HG02588 (cell line): ENCODE results near the gene ACTL7B.
"Not testable (repeated sequence)": the region's sequence is repeated elsewhere in the genome, so short reads cannot be mapped to it uniquely, and the experiment has no call there.

Source experiments
- ATAC-seq: cut with Tn5 transposase; IDR thresholded peaks from one replicate; pipeline ENCODE4 v1.9.1; 2021; ENCODE audit warnings: mild to moderate bottlenecking, moderate library complexity; ENCODE audit not compliant: unreplicated experiment

ACTL7B gene

DNA sequence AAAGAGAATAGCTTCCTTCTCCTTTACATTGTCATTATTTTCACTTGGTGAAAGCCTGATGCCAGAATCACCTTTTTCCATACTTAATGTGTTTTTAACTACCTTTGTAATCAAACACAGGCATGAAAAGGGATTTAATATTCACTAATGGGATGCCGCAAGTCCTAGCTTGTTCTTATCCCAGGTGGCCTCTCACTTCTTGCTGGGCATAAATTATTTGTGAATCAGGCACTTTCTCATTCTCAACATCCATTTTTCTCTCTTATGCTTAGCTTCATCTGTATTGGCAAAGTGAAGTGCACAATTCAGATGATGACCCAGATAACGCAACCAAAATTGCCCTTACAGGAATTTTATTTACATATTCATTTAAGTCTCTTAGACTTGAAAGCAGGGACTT lies 10.9 kb downstream of the ACTL7B start:
- ATAC-seq, result no peak

DNA sequence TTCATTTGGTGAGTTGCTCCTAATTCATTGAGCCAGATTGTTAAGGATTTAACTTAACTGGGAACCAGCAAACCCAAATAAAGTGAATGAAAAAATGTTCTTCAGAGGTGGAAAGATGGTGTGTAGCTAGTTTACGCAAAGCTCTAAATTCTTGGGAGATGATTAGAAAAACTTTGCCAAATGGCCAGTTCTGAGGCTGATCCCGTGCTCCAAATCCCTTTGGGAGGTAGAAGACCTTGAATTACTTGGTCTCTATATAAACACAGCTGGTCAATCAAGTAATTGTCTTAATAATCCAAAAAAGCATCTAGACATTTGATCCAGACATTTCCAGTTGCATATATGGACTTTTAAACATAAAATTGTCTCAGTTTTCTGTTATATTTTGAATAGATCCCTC lies 11.4 kb downstream of the ACTL7B start:
- ATAC-seq, result no peak

DNA sequence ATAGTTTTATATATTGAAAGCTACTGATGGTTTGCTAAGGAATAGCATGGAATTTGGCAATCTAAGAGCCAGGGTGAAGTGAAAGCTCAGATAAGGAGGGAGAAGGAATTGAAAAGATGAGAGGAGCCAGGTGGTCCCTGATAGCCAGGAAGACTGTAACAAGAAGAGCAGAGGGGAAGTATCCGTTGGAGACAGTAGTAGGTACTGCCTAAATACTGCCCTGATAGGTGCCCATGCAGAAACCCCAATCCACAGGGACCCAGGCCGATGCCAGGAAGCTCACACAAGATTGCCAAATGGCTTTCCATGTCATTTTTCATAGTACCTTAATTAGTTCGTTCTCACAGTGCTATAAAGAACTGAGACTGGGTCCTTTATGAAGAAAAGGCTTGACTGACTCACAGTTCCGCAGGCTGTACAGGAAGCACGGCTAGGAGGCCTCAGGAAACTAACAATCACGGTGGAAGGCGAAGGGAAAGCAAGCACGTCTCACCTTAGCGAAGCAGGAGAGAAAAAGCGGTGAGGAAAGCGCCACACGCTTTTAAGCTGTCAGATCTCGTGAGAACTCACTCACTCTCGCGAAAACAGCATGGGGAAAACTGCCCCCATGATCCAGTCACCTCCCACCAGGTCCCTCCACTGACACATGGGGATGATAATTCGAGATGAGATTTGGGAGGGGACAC lies 13.0 kb downstream of the ACTL7B start:
- no peak for ATAC-seq

DNA sequence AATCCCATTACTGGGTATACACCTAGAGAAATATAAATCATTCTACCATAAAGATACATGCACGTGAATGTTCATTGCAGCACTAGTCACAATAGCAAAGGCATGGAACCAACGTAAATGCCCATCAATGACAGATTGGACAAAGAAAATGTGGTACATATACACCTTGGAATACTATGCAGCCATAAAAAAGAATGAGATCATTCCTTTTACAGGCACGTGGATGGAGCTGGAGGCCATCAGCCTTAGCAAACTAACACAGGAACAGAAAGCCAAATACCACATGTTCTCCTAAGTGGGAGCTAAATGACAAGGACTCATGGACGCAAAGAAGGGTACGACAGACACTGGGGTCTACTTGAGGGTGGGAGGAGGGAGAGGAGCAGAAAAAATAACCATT lies 16.2 kb downstream of the ACTL7B start:
- not testable (repeated sequence) for ATAC-seq

DNA sequence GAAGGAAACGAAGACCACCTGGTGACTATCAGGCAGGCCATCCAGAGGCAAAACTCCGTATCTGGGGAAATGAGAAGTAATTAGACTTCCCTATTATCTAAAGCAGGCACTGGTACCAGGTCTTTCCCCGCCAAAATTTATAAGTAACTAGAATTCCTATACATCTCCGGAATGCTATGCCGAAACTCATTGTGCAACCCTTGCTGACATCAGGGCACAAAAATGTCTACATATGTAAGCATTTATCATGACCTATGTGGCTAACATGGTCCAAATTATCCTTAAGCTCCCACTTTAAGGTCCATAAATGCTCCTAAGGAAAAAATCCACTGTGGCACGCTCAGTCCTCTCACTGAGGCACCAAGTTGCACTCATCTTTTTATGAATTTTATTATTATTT lies 17.8 kb downstream of the ACTL7B start:
- no peak for ATAC-seq

DNA sequence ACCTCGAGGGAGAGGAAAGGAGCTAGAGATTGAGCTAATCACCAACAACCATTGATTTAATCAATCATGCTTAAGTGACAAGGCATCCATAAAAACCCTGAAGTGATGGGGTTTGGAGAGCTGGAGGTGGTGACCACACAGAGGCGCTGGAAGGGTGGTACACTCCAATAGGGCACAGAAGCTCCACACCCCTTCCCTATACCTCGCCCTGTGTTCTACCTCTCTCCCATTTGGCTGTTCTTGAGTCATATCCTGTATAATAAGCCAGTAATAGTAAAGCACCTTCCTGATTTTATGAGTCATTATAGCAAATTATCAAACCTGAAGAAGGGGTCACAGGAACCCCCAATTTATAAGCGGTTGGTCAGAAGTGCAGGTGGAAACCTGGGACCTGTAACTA lies 18.3 kb downstream of the ACTL7B start:
- ATAC-seq, result no peak

DNA sequence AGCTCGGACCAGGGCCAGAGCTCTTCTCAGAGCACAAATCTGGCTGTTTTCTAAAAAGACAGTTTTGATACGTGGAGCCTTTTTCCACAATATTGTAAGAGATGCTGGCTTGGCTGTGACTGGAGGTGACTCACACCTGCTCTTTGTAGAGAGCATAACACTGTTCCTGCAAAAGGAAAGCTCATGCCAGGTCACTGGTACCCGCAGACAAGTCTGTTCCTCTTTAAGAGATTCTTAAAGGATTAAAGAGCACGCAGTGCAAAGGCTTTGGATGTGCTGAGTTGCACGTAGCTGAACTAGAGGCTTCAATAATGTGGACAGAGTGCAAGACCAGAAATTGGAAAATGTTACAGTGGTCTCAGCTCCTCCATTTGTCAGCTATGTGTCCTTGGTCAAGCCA lies 19.0 kb downstream of the ACTL7B start:
- no peak for ATAC-seq

DNA sequence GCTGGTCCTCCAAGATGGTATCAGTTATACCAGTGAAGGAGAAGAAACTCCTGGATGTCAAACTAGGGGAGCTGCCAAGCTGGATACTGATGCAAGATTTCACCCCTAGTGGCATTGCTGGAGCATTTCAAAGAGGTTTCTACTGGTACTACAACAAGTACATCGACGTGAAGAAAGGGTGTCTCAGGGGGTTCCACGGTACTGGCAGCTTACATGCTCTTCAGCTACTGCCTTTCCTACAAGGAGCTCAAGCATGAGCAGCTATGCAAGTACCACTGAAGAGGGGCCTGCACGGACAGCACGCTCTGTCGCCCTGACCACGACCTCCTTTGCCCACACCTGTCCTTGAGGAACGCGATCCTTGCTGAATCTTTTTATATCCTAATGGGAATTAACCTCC lies 19.5 kb downstream of the ACTL7B start:
- no peak for ATAC-seq

DNA sequence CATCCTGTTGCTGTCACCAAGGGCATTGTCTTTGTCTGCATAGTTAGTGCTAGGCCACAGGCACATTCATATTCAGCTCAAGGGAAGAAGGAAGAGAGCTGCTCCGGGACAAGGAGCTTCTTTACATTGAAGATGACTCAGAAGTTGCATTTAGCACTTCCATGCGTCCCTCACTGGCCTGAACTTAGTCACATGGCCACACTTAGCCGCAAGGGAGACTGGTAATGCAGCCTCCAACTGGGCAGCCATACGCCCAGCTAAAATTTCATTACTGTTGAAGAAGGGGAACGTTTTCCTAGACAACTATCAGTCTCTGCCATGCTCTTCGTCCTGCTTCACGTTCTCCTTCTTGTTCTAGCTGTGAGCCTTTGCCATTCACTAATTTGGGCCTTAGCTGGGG lies 20.0 kb downstream of the ACTL7B start:
- no peak for ATAC-seq

DNA sequence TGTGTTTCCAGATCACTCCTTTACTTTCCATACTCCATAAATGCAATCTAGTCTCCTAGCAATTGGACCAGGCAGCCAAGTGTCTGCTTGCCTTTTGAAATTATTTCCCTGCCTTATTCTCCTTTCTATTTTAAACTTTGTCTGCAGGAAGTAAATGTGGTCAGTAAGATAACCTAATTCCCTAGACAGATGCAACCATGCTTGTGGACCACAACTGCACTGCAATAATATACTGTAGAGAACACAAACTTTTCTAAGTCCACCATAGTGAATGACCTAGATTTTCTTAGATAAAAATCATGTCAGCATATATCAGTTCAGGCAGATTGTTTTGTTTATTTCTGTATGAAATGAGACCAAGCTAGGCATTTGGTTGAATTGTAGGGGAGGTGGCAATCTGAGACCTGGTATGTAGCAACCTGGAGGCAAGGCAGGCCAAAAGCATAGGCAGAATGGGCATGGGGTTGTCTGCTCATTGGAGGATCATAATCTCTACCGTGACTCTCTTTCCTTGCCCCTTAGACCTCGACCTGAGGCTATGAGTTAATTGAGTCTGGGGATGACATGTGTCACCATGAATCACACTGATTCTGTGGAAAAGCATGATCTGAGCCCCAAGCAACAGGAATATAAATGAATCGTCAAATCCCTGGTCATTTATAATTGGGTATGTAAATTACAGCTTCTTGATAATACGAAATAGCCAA lies 20.7 kb downstream of the ACTL7B start:
- no peak for ATAC-seq

DNA sequence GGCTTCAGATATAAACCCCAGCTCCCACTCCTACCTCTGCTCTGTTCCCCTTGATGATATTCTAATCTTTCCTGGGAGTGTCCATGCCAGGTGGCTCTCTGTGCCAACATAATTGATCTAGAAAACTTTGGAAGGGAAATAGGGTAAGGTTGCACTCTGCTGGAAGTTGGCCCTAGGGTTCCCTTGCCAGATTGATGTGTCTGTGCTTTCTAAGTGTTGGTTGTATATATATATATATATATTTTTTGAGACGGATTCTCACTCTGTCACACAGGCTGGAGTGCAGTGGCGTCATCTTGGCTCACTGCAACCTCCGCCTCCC lies 23.6 kb downstream of the ACTL7B start:
- no peak for ATAC-seq

DNA sequence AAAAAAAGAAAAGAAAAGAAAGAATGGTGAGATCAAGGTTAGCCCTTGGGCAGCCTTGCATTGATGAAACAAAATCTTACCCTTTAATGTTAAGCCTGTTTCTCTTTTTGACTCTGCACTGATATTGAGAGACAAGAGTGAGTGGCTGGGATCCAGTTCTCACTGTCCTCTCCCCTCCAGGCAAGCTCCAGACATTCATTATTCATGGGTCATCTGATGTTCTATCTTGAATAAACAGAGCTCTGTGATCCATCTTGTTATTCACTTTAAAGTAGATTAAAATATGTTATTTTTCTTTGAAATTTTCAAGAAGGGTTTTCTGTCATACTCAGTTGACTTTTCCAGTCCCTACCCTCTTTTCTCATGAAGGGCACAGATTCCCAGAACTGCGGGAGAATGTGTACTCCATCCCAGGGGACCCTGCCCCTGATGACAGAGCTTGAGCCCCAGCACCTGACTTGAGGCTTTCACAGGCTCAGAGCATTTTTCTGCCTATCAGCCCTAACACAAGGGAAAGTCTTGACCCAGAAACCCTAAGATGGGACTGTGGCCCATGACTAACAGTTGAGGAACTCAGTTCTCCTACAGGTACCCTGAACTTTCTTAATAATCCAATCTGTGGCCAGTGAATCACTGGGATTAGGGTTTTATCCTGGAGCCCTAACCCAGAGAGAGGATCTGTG lies 24.1 kb downstream of the ACTL7B start:
- no peak for ATAC-seq

DNA sequence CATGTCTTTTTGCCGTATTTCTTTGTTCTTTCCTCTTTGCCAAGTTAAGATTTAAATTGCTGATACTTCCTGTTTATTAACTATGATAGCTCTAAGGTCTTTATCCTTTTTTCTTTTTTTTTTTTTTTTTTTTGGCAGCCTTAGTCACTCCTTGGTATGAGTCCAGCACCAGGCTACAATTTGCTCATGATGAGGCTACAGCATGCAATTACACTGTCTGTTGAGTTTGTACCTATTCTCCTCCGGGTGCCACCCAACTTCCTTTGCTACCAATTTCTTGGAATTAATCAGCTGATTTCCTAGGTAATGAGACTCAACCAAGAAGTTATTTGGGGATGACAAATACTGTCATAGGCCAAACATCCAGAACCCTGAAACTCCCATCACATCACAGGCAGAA lies 25.5 kb downstream of the ACTL7B start:
- ATAC-seq, result no peak

DNA sequence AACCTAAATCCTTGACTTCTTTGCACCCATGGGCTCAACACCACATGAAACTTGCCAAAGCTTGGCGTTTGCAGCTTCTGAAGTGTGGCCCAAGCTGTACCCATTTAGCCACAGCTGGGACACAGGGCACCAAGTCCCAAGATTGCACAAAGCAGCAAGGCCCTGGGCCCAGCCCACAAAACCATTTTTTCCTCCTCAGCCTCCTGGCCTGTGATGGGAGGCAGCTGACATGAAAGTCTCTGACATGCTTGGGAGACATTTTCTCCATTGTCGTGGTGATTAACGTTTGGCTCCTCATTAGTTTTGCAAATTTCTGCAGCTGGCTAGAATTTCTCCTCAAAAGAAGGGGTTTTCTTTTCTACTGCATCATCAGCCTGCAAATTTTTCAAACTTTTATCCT lies 32.0 kb downstream of the ACTL7B start:
- ATAC-seq, result no peak

DNA sequence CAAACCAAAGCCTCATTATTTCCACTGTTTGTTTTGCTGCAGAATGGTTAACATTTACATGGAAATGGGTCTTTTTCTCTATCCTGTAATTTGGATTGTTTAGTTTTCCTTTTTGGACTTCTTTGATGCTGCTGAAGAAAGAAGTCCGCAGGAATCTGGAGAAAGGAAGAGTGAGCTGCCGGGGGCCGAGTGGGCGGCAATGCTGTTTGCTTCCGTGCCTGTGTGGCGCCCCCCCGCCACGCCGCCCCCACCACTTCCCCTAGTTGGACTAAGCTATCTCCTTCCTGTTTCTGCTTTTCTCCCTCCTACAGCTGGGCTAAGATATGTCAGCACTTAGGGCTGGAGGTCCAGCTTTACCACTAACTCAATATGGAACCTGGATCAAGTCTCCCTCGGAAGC lies 39.7 kb downstream of the ACTL7B start:
- ATAC-seq, result no peak

DNA sequence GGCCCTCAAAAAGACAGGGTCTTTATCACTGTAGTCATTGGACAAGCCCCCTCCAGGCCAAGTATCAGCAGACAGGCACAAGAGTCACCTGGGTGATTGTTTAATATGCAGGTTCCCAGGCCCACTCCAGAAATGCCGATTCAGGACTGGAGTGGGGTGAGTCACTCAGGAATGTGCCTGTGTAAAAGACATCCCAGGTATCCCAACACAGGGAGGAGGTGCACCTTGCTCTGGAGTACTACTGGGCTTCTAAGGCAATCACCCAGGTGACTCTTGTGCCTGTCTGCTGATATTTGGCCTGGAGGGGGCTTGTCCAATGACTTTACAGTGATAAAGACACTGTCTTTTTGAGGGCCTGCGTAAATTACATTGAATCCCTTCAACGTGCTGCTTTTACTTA lies 40.6 kb downstream of the ACTL7B start:
- ATAC-seq, result no peak

DNA sequence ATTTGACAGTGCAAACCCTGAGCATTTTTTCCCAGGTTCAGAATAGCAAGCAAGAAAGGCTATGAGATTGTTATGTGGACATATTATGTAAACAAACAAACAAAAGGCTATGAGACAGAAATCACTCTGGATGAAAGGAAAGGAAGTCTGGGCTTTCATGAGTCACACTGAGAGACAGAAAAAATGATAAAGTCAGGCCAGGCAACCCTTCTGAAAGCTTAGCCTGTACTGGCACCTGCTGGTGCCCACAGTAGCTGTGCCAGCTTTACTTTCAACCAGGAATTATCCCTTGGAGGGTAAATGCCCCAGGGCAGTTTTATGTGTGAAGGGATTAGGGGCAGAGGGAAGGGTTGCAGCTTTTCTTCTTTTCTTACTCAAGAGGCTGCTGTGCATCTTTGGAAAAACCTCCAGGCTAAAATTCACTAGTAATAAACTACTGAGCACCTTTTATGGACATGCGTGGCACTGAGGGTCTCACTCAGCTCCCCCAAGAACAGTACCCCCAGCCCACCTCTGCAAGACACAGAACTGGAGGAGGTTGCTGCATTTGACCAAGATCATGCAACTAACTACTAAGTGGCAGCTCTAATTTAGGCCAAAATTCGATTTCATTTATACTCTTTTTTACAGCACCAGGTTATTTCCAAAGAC lies 41.7 kb downstream of the ACTL7B start:
- ATAC-seq, result no peak

DNA sequence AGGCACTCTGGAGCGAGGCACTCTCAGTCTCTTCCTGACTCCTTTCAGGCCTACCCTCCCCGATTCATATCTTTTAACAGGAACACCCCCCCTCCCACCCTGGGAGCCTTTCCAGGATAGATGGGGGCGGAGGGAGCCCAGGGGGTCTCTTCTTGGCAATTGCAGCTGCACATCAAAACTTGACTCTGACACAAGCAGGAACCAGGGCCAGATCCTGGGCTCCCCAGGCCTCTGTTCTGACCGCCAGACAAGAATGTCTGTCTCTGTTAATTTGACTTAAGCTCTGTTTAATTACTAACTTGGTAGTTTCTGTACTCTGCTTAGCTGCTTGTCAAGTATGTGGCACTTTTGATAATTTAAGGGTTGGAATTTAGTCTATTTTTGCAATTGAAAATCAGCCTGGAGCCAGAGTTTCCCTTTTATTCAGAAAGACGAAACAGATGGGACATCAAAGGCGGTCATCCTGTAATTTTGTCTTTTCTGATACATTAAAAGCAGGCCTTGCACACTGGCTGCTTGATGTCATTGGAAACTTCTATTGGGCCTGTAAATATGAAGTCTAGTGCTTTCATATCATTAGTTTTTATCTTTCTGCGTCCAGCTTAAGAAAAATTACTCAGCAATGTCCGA lies 43.3 kb downstream of the ACTL7B start:
- no peak for ATAC-seq

DNA sequence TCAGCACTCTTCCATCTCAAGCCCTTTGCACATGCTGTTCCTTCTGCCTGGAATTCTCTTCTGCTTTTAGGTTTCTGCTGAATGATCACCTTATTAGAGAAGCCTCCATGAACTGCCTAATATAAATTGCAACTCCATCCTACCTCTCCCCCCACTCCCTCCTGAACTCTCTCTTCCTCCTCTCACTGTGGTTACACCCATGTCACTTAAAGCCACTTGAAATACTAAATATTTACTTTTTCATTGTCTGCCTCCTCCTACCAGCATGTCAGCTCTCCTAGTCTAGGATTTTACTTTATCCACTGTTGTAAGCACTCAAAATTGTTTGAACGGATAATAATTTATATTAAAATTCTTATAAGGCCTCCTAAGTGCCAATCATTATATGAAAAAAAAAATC lies 43.8 kb downstream of the ACTL7B start:
- no peak for ATAC-seq

DNA sequence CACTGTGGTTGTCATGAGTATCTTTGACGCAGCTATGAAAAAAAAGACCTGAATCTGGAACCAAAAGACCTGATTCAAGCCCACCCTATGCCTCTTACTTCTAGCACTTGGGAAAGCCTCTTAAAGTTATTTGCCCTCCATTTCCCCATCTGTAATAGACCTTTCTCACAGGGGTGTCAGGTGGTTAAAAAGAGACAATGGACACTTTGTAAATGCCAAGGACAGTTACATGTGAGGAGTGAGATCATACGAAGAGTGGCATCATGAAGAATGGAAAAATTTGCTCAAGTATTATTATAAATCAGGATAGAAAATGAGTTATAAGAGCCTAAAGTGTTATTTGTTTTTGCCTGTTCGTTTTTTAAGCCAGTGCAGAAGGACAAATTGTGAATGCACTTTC lies 46.5 kb downstream of the ACTL7B start:
- ATAC-seq, result no peak
